Germinal center (tissue), 1 donor: Measurements from ENCODE around the gene PIK3R6.

ENCODE experiments used
- DNase-seq: peaks from one replicate; pipeline ENCODE4 v3.0.0; 2012; ENCODE audit warnings: mixed read lengths, low spot score

The PIK3R6 gene, protein sequence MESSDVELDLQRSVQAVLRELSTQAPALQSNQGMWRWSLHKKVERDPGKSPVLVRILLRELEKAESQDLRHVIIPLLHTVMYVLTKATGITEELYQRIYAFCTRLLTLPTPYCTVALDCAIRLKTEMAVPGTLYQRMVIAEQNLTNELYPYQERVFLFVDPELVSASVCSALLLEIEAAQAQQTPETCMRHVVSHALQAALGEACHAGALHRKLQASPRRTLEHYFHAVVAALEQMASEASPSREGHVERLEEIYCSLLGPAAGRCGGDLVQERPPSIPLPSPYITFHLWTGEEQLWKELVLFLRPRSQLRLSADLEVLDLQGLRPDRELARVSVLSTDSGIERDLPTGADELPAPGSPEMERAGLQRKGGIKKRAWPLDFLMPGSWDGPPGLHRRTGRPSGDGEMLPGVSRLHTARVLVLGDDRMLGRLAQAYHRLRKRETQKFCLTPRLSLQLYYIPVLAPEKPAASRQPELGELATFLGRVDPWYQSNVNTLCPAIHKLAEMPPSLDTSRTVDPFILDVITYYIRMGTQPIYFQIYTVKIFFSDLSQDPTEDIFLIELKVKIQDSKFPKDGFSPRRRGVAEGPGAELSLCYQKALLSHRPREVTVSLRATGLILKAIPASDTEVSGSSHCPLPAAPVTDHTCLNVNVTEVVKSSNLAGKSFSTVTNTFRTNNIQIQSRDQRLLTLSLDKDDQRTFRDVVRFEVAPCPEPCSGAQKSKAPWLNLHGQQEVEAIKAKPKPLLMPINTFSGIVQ

DNA sequence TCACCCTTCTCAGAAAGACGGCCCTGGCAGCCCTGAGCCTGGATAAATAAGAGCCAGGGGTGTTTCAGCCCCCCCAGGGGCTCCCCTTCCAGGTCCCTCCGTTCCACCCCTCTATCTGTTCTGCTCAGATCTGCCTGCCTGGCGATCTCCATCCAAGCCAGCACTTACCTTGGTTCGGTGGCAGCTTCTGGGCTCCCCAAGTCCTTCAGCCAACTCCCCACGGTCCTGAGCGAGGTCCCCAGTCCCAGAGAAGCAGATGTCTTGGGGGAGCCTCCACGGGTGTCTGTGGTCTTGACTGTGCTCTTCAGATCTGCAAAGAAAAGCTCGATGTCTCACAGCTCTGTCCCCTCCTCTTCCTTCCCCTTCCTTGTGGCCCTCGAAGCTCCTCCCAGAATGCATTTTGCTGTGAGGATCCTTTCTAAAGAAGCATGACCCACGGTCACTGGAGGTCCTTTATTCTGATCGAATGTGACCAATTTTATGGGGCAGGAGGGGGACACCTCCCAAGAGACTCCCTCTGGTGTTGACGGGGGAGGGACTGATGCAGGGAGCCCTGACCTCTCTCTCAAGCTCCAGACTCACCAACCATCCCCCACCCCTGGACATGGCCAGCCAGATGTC is at the start of gene PIK3R6:
Gene PIK3R6 (minus strand): TSS at position 314 of the 621 bp plus-strand sequence. CDS start 17,880 bp downstream, outside the sequence.
- no peak for DNase-seq

DNA sequence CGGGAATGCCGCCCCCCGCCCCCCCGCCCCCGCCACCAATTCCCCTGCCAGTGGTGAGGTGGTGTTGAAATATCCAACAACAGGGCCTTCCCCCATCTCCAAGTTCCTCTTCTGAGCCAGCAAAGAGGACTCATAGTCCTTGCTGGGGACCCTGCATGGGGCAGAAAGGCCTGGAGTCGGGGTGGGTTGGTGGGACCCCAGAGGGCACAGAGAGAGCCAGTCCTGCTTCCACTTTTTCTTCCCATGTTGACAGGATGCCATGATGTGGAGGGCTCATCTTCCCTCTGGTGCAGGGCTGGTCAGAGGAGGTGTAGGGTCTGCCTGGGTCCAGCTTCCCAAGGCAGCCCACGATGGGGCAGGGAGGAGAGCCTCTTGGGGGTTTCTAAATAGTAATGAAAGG is 49.0 kb upstream of the PIK3R6 start:
- DNase-seq, result no peak

DNA sequence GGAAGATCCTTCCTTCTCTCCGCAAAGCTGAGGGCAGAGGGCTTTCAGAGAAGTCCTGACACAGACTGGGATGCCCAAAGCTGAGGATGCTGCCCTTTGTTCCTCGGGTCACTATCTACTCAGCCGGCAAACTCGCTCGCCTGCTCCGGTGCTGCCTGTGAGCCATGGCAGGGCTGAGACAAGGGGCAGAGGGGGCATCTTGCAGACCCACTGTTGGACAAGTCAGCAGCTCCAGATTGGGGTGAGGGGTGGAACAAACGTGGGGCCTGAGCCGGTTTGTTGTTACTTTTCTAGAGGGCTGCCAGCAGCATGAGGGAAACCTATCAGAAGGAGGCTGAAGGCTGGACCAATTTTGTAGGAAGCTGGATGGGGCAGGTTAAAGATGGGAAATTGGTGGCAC is 47.1 kb upstream of the PIK3R6 start:
- DNase-seq, result no peak

DNA sequence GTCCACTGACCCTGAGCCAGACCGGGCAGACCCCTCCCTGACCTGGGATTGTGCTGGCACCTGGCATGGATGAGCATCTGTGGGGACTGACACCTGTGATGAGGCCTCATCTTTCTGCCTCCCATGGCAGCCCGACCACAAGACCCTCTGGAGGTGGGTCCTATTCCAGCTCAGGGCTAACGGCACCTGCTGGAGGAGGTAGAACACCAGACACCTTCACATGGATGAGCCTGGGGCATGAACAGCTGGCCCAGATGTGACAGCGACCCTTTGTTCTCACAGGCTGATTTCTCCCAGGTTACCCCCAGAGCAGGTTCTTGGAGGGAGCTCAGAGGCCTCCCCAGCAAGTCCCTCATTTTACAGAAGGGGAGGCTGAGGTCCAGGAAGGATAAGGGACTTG is 46.4 kb upstream of the PIK3R6 start:
- DNase-seq, result no peak

DNA sequence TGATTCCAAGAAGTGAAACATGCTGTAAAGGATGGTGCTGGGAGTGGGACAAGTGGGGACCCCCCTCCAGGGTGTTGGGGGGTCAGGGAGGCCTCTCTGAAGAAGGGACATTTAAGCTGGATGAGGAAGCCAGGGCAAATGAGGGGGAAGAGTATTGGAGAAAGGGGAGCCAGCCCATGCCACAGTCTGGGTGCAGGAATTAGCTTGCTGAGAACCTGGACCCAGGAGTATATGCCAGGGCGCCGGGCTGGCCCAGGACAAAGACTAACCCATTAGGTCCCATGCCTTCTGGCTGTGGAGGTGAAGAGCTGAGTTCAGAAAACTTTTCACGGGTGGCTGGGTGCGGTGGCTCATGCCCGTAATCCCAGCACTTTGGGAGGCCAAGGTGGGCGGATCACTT is 45.6 kb upstream of the PIK3R6 start:
- no peak for DNase-seq

DNA sequence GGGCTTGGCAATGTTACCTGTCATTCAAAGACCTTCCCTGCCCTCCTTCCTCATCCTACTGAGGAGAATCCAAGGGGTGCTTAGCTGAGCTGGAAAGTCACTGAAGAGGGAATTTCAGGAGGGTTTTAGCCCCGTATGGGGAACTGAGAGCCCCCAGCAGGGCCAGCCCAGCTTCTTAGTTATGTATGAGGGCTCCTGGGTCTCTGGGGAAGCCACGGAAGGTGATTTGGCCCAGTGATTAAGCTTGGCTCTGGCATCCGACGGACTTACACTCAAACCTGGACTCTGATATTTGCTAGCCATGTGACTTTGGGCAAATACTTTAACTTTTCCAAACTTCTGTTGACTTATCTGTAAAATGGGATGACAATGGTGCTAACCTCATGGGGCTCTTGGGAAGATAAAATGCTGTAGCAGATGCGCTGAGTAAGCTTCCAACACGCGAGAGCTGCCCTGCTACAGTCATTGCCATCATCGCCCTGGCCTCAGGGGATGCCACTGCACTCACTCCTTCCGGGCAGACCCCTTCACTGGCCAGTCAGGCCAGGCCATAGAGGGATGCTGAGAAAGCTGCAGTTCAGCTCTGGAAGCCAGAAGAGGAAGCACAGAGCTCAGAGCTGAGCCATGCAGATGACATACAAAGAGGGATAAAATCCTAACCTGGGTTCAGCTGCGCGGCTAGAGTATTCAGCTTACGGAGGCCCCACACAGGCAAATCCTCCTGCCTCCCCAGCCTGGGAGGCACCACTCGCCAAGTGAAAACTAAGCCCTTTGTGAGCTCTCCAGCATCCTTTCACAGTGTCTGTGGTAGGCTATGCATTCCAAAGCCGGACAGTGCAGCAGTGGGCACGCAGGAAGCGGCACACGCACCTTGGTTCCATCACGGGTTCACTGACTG is 44.9 kb upstream of the PIK3R6 start:
- no peak for DNase-seq

DNA sequence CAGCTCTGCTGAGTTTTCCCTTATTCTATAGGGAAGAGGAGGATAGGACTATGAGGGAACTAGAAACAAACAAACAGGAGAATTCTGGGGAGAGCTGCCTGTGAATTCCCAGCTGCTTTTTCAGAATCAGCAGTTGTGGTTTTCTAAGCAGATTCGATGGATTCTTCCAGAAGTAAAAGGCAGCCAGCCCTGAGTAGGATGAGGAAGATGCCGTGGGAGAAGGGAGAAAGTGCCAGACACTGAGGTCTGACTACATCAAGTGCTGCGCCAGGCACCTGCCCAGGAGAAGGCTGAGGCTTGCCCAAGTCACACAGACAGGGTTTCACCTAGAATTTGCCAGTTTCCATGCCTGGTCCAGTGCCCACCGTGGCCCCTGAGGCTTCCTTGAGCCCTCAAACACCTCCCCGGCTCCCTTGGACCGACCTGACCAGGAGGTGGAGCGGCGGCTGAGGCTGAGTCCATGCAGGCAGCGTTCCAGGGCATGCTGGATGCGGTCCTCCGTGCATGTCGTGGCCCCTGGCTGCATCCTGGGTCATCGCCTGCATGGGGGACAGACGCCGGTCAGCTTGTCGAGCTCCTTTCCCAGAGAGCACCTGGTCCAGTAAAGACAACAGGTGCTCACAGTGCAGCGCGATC is 43.6 kb upstream of the PIK3R6 start:
- no peak for DNase-seq

DNA sequence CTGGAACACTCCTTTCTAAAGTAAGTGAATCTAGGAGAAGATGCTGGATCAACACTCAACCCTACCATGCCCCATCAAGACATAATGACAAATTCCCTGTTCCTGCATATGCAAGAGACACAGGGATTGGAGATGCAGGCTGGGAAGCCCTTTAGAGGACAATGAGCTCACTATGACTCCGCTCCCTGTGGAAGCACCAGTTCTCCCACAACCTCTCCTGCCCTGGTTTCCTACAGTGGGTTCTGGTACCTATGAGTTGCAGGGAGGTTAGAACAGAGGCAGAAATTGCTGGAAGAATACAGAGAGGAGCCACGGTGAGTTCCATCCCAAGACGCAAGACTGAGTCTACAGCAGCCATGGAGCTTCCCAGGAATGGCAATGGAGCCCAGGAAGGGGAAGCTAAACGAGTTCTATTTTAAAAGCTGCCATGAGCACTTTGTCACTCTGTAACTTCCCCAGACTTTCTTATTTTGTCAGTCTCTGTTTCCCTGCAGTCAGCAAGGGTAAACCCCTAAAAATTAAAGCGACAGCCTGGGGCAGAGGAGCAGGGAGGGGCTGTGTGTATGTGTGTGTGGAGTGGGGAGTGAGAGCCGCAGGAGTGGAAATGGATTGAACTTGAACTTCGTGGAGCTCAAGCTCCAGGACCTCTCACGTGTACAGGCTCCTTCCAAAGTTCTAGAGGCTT is 42.3 kb upstream of the PIK3R6 start:
- no peak for DNase-seq

DNA sequence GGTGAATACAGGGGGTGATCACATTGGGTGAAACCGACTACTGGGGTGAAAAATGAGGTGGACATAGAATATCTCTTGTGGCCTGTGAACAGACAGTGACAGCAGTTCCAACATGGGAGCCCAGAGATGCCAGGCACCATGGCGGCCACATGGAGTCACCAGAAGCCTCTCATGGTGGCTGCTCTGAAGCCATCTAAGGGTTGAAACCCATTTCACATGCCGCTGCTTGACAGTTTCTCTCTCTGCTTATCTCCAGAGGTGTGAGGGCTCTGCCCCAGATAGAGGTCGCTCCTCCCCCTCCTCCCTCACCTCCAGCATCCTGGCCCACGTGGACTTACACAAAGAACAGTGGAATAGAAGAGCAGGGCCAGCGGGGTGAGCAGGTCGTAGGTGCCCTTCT is 37.9 kb upstream of the PIK3R6 start:
- DNase-seq, result no peak

DNA sequence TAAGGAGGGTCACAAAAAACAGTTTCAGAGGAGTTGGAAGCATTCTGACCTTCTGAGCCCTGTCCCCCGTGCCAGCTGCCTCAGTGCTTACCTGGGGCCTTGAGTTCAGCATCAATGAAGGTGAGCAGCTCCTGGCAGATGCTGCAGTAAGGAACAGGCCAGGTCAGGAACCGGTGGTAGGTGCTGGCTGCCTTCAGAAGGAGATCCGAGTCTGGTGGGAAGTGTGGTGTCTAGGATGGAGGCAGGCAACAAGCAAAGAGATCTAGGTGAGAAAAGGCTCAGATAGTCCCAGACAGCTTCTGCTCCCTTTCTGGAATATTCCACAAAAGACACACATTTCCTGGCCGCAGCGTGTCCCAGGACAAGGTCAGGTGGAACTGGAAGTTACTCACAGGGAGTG is 37.2 kb upstream of the PIK3R6 start:
- no peak for DNase-seq

DNA sequence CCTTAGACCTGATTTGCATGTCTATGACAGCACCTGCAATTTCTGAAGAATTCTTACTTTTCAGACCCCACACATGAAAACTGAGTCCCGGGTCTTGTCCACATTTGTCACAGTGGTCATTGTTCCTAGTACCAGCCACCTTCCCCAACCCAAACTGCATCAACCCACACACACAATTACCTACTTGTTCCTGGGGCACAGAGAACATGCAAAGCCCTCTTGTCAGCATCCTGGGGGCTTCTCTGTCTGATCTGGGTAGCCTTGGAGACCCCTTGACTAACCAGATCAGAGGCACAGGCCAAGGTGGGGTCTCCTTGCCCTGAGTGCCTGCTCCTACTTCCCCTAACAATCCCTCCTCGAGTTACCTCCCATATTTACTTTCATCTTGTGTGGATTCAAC is 36.7 kb upstream of the PIK3R6 start:
- DNase-seq, result no peak

DNA sequence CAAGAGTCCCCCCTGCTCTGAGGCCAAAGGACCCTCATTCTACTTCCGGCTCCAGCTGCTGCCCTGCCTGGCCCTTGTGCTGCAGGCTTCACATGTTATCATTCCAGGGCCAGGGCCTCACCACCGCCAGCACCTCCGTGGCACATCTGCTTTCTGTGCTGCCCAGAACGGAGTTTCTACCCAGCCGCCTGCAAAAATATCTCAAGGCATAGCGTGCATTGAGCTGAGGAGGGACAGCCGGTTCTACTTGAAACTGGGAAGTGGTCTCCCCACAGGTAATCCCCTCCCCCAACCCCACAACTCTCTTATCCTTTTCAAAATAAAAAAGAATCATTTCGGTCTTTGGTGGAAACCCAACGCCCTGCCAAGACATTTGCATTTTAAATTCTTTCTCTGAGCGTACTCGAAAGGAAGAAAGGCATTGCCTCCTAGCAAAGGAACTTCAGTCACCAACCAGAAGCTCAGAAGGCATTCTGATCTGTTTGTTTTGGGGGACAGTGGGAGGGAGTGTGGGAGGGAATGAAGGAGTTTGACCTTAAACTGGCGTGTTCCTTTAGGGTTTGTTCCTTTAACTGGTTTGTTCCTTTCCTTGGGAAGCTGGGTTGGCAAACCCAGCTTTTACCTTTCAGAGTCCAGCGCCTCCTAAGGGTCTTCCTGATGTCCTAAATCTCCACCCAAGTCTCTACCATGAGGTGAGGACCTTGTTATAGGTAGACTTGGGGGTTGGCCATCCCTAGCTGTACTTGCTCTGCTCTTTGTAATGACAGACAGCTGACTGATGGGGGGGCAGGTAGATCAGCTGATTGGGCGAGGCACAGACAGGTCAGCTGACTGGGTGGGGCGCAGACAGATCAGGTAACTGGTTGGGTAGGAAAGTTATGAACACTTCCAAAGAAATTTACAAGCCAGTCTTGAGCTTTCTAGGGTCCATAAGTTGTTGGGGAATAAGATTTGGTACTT is 33.4 kb upstream of the PIK3R6 start:
- no peak for DNase-seq

DNA sequence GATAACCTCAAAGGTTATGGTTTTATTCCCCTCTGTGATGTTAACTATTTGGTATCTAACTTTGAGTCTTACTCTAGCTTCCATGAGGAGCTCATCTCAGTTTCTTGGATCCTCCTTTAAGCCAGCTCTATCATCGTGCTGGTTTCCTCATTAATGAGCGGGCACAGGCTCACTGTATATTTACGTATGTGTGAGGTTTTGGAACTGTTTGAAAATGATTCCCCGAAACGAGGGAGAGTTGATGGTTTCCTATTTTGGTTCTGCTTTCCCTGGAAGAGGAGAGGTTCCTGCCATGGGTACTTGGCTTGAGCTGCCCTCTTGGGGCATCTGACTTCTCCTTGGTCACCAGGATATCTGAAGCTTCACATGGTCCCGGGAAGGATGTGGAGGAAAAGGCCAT is 32.7 kb upstream of the PIK3R6 start:
- no peak for DNase-seq

DNA sequence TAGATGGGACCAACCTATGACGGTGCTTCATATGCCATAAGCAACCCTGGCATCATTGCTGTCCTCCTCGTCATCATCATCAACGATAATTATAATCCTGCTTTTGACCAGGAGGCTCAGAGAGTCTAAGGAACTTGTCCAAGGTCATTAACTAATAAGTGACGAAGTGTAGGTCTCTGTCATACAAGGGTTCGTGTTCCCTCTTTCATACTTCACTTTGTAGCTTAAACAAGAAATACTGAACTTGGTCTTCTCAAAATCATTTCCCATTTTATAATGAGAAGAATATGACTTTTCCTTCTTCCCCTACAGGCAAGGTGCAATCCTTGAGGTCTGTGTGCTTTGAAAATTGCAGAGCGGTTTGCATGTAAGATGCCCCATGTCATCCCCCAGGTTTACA is 31.2 kb upstream of the PIK3R6 start:
- no peak for DNase-seq

DNA sequence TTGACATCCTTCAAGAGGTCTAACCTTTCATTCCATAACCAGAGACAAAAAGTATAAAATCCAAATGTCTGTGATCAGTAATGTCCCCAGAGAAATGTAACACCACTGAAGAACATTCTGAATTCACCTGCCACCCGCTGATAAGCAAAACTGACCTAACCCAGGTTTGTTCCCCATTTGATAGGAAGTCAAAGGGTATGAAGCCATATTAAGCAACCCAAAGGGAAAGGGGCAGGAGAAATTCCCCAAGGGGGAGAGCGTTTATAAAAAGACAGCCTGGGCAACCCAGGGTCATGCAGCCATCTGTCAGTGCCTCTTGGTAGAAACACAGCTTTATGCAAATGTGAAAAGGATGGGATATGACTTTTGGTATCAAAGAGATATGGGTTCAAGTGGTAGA is 30.7 kb upstream of the PIK3R6 start:
- DNase-seq, result no peak

DNA sequence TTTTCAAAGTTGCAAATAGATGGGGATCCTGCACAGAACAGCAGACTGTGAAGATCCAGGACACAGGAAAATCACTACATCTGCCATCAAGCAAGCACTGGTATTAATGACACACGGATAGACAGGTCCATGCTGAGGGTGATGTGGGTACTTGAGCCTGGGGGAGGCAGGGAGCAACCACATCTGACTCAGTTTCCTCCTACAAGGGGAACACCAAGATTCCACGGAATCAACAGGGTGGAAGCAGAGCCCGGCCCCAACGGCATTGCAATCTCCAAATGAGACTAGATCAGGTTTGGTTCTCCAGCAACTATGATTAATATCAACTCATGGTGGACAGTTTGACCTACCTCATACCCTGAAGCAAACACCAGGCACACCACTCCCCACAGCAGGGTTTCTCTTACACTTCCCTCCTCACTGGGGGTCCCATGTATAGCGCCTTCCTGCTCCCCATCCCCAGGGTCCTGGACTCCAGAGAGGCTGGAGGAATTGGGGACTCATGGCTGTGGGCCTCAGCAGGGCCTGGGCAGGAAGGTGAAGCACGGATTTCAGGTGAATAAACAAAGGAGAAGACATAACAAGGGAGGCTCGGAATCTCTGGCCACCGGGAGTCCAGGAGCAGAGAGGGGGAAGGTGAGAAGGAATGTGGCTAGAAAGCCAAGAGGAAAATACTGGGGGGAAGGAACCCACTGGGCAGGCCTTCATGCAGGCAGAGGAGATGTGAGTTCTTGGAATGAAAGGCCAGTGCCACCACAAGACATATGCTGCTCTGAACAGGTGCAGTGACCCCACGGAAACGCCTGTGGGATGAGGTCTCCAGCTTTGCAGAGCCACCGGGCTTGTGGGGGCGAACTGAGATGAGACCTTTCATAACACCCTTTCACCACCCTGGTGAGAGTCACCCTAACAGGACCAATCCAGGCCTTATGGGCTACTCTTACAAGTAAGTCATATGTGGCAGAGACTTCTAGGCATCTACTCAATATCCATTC is 29.5 kb upstream of the PIK3R6 start:
- no peak for DNase-seq

DNA sequence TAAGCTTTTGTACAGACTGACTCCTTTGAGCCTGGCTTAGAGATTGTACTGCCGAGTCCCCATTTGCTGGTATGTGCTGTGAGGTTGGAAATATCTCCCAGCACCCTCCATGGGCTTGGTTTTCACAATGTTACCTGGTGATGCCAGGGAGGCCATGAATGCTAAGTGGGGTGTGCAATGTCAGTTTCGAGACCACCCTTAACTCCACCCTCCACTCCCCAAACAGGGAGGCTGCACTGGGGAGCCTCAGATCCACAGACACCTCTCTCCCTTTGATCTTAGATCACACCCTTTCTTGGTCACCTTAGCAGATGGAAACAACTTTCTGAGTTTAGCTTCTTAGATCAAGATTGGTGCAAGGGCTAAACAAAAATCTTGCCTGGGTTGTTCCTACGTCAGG is 28.6 kb upstream of the PIK3R6 start:
- DNase-seq, result no peak
